Muscle of back (tissue), 11 donors: ENCODE data around the gene EMILIN3. TPM values are rescaled to one million over a fixed set of nuclear protein-coding genes. Genes with fewer than 3 reads are reported as not detected.
A peak's percentile ranks its signal among the peaks of the same experiment; 100 is the strongest.
"Not testable (repeated sequence)": the region's sequence is repeated elsewhere in the genome, so short reads cannot be mapped to it uniquely, and the experiment has no call there.

Experiments used
- DNase-seq, 3 donors: peaks; one replicate each; pipeline versions ENCODE4 v3.0.0 to v3.0.0-alpha.2; 2013
- polyA plus RNA-seq, 10 donors: library from polyadenylated mRNA; unstranded; fragments of 120-200 nt; gene quantifications; one replicate each; pipeline ENCODE4 v1.2.1, GENCODE V29; 2013; ENCODE audit not compliant: insufficient read length in 10 of 10

Gene EMILIN3
- polyA plus RNA-seq, 10 donors: 22.0 to 49.8 (median 35.2) TPM

- DNase-seq: no peak
Observed at GRCh38 chr20:41327178-41327577, 39.4 kb downstream of the EMILIN3 start.

- no peak for DNase-seq
Observed at GRCh38 chr20:41320976-41321375, 45.6 kb downstream of the EMILIN3 start.

- no peak for DNase-seq
Observed at GRCh38 chr20:41320441-41320840, 46.2 kb downstream of the EMILIN3 start.

- no peak for DNase-seq
Observed at GRCh38 chr20:41318271-41318649, 48.4 kb downstream of the EMILIN3 start.

GRCh38 chr20:41317546-41318270 lies 48.9 kb downstream of the EMILIN3 start, which contains the start of gene ZHX3:
Gene ZHX3, minus strand, starts transcription at chr20:41317731. Its CDS starts 112,815 bp downstream, at chr20:41204916.
- DNase-seq: peak; percentile 98 to 99 (median 98)

- peak; percentile 70 to 88 (median 81) for DNase-seq
Observed at GRCh38 chr20:41316602-41317545, 49.7 kb downstream of the EMILIN3 start.

GRCh38 chr20:41316051-41316450 lies 50.6 kb downstream of the EMILIN3 start:
- no peak for DNase-seq

- DNase-seq: peak in 1 of 3 donors; percentile 18
Observed at GRCh38 chr20:41314386-41314785, 52.2 kb downstream of the EMILIN3 start.

GRCh38 chr20:41312009-41312408 lies 54.6 kb downstream of the EMILIN3 start:
- DNase-seq: not testable (repeated sequence)

Other genes with a start within 250 kb of the EMILIN3 start
- gene PLCG1, start 229.3 kb downstream of the EMILIN3 start, polyA plus RNA-seq: 100 to 1,000 TPM in 1 of 10 donors, 10 to 100 TPM in 9; 56.3 to 122 (median 87.0) TPM
- gene ZHX3, start 49.1 kb downstream of the EMILIN3 start, polyA plus RNA-seq: 10 to 100 TPM in 5 of 10 donors, 1 to 10 TPM in 5; 8.4 to 13.6 (median 10.1) TPM
- 1 to 10 TPM; 2.6 to 6.5 (median 3.4) TPM for gene LPIN3, start 26.0 kb downstream of the EMILIN3 start, polyA plus RNA-seq